GM15510 (cell line): ENCODE measurements around the gene COX5B.

Experiments
- POLR2A ChIP-seq: IDR thresholded peaks from 3 replicates; pipeline ENCODE4 v1.6.1; 2011; ENCODE audit warnings: borderline replicate concordance; ENCODE audit not compliant: insufficient read length; ENCODE audit errors: extremely low read depth

The COX5B gene

DNA sequence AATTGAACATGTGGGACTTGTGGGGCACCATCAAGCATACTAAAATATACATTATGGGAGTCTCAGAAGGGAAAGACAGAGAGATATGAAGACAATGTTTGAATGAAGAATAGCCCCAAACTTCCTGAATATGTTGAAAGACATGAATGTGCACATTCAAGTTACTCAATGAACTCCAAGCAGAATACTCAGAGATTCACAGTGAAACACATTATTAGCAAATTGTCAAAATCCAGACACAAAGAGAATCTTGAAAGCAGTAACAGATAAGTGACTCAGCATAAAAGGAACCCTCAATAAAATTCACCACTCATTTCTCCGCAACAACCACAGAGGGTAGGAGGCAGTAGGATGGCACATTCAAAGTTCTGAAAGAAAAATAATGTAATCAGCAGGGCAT is 32.4 kb downstream of the COX5B start:
- no peak for TF ChIP-seq POLR2A

GRCh38 chr2:97688062-97688827 is 42.4 kb downstream of the COX5B start:
- no peak for TF ChIP-seq POLR2A

DNA sequence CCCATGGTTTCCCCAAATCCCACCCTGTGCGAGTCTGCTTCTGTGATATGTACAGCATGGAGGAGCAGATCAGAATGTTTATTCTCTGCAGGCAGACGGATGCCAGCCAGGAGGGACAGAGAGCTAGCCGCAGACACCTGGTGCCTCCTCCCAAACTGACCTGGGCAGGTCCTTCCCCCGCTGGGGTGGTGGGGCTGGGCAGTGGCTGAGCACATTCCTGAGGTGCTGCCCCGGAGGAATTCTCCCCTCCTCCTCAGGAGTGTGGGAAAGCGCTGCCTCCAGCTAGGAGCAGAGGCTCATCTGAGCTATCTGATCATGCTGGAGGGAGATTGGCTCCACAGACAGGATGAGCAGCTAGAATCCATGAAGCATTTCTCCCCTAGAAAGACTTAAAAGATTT is 45.3 kb downstream of the COX5B start:
- TF ChIP-seq POLR2A: no peak

GRCh38 chr2:97693476-97693875 is 47.6 kb downstream of the COX5B start:
- TF ChIP-seq POLR2A: no peak

GRCh38 chr2:97695744-97696143 is 49.9 kb downstream of the COX5B start:
- no peak for TF ChIP-seq POLR2A

- no peak for TF ChIP-seq POLR2A
These were observed 51.7 kb downstream of the COX5B start for GRCh38 chr2:97697252-97698235.
